ENCODE results near the gene RNH1.

- TF ChIP-seq CTCF (IDR thresholded peaks at IDR 0.05), result no peak
- no peak for TF ChIP-seq POLR2A (IDR thresholded peaks at IDR 0.05)
- TF ChIP-seq EP300 (IDR thresholded peaks at IDR 0.05), result no peak
These were observed 5.3 kb downstream of the RNH1 start for GRCh38 chr11:501683-502287.
